Measurements from ENCODE around the gene TRIM17.

GRCh38 chr1:228424685-228425660 lies 8.3 kb upstream of the TRIM17 start:
- TF ChIP-seq, protein P1, sequence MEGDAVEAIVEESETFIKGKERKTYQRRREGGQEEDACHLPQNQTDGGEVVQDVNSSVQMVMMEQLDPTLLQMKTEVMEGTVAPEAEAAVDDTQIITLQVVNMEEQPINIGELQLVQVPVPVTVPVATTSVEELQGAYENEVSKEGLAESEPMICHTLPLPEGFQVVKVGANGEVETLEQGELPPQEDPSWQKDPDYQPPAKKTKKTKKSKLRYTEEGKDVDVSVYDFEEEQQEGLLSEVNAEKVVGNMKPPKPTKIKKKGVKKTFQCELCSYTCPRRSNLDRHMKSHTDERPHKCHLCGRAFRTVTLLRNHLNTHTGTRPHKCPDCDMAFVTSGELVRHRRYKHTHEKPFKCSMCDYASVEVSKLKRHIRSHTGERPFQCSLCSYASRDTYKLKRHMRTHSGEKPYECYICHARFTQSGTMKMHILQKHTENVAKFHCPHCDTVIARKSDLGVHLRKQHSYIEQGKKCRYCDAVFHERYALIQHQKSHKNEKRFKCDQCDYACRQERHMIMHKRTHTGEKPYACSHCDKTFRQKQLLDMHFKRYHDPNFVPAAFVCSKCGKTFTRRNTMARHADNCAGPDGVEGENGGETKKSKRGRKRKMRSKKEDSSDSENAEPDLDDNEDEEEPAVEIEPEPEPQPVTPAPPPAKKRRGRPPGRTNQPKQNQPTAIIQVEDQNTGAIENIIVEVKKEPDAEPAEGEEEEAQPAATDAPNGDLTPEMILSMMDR (IDR thresholded peaks at IDR 0.05 in 2 of 3, conservative IDR thresholded peaks at IDR 0.05 in 1 of 3; ENCODE audit: borderline replicate concordance in 1 of 3, insufficient read depth in 1 of 3, low read depth in 2 of 3, low read length in 2 of 3), result no peak
- TF ChIP-seq, protein P2, sequence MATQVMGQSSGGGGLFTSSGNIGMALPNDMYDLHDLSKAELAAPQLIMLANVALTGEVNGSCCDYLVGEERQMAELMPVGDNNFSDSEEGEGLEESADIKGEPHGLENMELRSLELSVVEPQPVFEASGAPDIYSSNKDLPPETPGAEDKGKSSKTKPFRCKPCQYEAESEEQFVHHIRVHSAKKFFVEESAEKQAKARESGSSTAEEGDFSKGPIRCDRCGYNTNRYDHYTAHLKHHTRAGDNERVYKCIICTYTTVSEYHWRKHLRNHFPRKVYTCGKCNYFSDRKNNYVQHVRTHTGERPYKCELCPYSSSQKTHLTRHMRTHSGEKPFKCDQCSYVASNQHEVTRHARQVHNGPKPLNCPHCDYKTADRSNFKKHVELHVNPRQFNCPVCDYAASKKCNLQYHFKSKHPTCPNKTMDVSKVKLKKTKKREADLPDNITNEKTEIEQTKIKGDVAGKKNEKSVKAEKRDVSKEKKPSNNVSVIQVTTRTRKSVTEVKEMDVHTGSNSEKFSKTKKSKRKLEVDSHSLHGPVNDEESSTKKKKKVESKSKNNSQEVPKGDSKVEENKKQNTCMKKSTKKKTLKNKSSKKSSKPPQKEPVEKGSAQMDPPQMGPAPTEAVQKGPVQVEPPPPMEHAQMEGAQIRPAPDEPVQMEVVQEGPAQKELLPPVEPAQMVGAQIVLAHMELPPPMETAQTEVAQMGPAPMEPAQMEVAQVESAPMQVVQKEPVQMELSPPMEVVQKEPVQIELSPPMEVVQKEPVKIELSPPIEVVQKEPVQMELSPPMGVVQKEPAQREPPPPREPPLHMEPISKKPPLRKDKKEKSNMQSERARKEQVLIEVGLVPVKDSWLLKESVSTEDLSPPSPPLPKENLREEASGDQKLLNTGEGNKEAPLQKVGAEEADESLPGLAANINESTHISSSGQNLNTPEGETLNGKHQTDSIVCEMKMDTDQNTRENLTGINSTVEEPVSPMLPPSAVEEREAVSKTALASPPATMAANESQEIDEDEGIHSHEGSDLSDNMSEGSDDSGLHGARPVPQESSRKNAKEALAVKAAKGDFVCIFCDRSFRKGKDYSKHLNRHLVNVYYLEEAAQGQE (IDR thresholded peaks at IDR 0.05; ENCODE audit: low read depth), result no peak
- TF ChIP-seq YY1 (IDR thresholded peaks at IDR 0.05; ENCODE audit: extremely low read depth, insufficient replicate concordance, low read depth, low read length) (no peak), POLR2A (IDR thresholded peaks at IDR 0.05; ENCODE audit: borderline replicate concordance, extremely low read depth, insufficient read depth, insufficient read length) (no peak), JUND (IDR thresholded peaks at IDR 0.05) (no peak), EZH2 (IDR thresholded peaks at IDR 0.05) (no peak), EZH2phosphoT487 (IDR thresholded peaks at IDR 0.05; ENCODE audit: borderline replicate concordance) (no peak), POLR2AphosphoS5 (IDR thresholded peaks at IDR 0.05; ENCODE audit: low read depth, low read length) (no peak), ZFX (IDR thresholded peaks at IDR 0.05) (no peak), RAD21 (IDR thresholded peaks at IDR 0.05; ENCODE audit: low read depth) (no peak), ELF1 (IDR thresholded peaks at IDR 0.05; ENCODE audit: borderline replicate concordance, low read depth) (no peak), MAX (IDR thresholded peaks at IDR 0.05) (no peak), SIN3A (IDR thresholded peaks at IDR 0.05; ENCODE audit: low read depth) (no peak), CBX3 (IDR thresholded peaks at IDR 0.05; ENCODE audit: low read depth) (no peak)

Data from HCT116 (cell line).